ENCODE measurements around the gene RBM46. TPM values are rescaled to one million over a fixed set of nuclear protein-coding genes. Genes with fewer than 3 reads are reported as not detected.

Gene RBM46
- total and polyA plus RNA-seq, 10 of the 15 experiments (the other 5 are each of a cell fraction or from before 2014, with no cell fraction given): not detected

DNA sequence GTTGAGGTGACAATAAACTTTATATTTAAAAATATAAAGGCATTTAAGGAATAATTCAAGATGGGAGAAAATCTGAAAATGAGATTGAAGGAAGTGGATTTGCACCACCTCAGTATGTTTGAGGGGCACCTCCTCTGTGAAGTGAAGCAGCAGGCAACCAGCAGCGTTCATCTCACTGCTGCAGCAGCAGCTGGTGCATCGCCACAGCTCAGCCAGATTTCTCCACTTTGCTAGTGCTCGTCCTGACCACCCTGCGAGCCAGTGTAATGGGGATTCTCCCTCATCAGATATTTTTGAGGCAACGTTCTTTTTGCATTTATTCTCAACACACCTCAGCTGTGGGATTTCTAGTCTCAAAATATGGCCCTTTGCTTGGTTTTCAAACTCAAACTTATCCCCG, 23.4 kb upstream of the RBM46 start:
- H3K4me3 ChIP-seq: no peak overlapping the region
- no peaks in the 10 kb centered on the region for H3K36me3 ChIP-seq (ENCODE audit: control insufficient read depth in 2 of 2, insufficient read depth in 2 of 2, low read length in 1 of 2)
- no peak overlapping the region for H2AFZ ChIP-seq (ENCODE audit: control insufficient read depth, low read depth, low read length)
- in situ Hi-C loops (cut with MboI): no loop called here
- 15% methylated on average over 6 of the region's 6 CpGs for WGBS (ENCODE audit: insufficient coverage, insufficient replicate concordance, low lambda C conversion rate, missing lambda C conversion rate)
- intact Hi-C loops (cut with micrococcal nuclease; ENCODE audit: unreplicated experiment): no loop called here
- ChIA-PET RAD21 (ENCODE audit: unreplicated experiment) (no interaction called here), CTCF (no interaction called here), POLR2A (no interaction called here), SMC1A (ENCODE audit: uncharacterized antibody, unreplicated experiment) (no interaction called here)
- no peaks in the 10 kb centered on the region for H3K4me1 ChIP-seq (ENCODE audit: control insufficient read depth, insufficient read depth, low read length)
- TF ChIP-seq, protein P1, sequence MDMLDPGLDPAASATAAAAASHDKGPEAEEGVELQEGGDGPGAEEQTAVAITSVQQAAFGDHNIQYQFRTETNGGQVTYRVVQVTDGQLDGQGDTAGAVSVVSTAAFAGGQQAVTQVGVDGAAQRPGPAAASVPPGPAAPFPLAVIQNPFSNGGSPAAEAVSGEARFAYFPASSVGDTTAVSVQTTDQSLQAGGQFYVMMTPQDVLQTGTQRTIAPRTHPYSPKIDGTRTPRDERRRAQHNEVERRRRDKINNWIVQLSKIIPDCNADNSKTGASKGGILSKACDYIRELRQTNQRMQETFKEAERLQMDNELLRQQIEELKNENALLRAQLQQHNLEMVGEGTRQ (IDR thresholded peaks at IDR 0.05; ENCODE audit: borderline replicate concordance, low read depth, low read length): no peak
- TF ChIP-seq FOXK2 (IDR thresholded peaks at IDR 0.05) (no peak), MTA2 (IDR thresholded peaks at IDR 0.05; ENCODE audit: low read depth) (no peak), POLR2AphosphoS2 (IDR thresholded peaks at IDR 0.05; ENCODE audit: low read depth, low read length) (no peak), RELA (IDR thresholded peaks at IDR 0.05; ENCODE audit: borderline replicate concordance, partially characterized antibody) (no peak), NR2C1 (IDR thresholded peaks at IDR 0.05) (no peak), GABPA (IDR thresholded peaks at IDR 0.05; ENCODE audit: low read depth) (no peak), TCF3 (IDR thresholded peaks at IDR 0.05; ENCODE audit: borderline replicate concordance, insufficient read depth, low read depth, low read length) (no peak)
- no peak overlapping the region for H3K4me2 ChIP-seq (ENCODE audit: control insufficient read depth, insufficient read depth)
- H3K27me3 ChIP-seq (replicated peaks in 1 of 2; ENCODE audit: control insufficient read depth in 2 of 2, insufficient read depth in 2 of 2, low read length in 1 of 2): no peaks in the 10 kb centered on the region; a peak in 1 of 4 replicates
- no peaks in the 10 kb centered on the region for H3K79me2 ChIP-seq (ENCODE audit: control insufficient read depth, insufficient read depth, low read length)
- no TSS peak for BruUV-seq (replicated peaks)
- ATAC-seq: no peak
- no peaks in the 10 kb centered on the region for H3K9me3 ChIP-seq (replicated peaks; ENCODE audit: control insufficient read depth, insufficient read depth, low read length)
- H3K9ac ChIP-seq (ENCODE audit: control insufficient read depth, insufficient read depth, low read length): no peak overlapping the region
- FAIRE-seq: no peak
- no peak overlapping the region for H3K27ac ChIP-seq (ENCODE audit: control insufficient read depth, insufficient read depth)
- no peak for DNase-seq (ENCODE audit: low read depth, low spot score)
- no peaks in the 10 kb centered on the region for H4K20me1 ChIP-seq (ENCODE audit: control insufficient read depth, insufficient read depth)

DNA sequence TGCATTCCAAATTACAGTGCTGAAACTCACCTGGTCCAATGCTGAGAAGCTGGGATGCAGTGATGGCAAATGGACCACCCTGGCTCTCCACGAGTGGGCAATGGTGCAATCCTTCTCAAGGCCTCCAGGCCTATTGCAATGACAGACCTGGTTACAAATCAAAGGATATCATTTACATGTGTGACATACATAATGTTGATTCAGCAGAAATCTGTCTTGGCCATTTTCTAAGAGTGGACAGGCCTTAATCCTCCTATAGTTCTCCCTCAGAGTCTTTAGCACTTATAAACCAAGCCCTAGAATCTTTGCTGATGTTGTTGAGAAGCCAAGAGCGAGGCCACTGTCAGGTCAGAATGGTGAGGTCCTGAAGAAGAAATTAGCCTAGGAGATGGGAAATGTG, 20.2 kb upstream of the RBM46 start:
- WGBS (ENCODE audit: insufficient coverage, insufficient replicate concordance, low lambda C conversion rate, missing lambda C conversion rate): 0% methylated on average over 2 of the region's 2 CpGs
- H4K20me1 ChIP-seq (ENCODE audit: control insufficient read depth, insufficient read depth): no peaks in the 10 kb centered on the region
- H3K4me2 ChIP-seq (ENCODE audit: control insufficient read depth, insufficient read depth): no peak overlapping the region
- intact Hi-C loops (cut with micrococcal nuclease; ENCODE audit: unreplicated experiment): no loop called here
- ATAC-seq: no peak
- no peaks in the 10 kb centered on the region for H3K9me3 ChIP-seq (replicated peaks; ENCODE audit: control insufficient read depth, insufficient read depth, low read length)
- ChIA-PET RAD21 (ENCODE audit: unreplicated experiment) (no interaction called here), POLR2A (no interaction called here), SMC1A (ENCODE audit: uncharacterized antibody, unreplicated experiment) (no interaction called here), CTCF (no interaction called here)
- no peak for DNase-seq (ENCODE audit: low read depth, low spot score)
- H3K9ac ChIP-seq (ENCODE audit: control insufficient read depth, insufficient read depth, low read length): no peak overlapping the region
- TF ChIP-seq, protein P2, sequence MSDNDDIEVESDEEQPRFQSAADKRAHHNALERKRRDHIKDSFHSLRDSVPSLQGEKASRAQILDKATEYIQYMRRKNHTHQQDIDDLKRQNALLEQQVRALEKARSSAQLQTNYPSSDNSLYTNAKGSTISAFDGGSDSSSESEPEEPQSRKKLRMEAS (IDR thresholded peaks at IDR 0.05; ENCODE audit: low read depth, low read length): no peak
- H2AFZ ChIP-seq (ENCODE audit: control insufficient read depth, low read depth, low read length): no peak overlapping the region
- no peaks in the 10 kb centered on the region; a peak in 1 of 4 replicates for H3K27me3 ChIP-seq (replicated peaks in 1 of 2; ENCODE audit: control insufficient read depth in 2 of 2, insufficient read depth in 2 of 2, low read length in 1 of 2)
- FAIRE-seq: no peak
- no peak overlapping the region for H3K27ac ChIP-seq (ENCODE audit: control insufficient read depth, insufficient read depth)
- no peaks in the 10 kb centered on the region for H3K36me3 ChIP-seq (ENCODE audit: control insufficient read depth in 2 of 2, insufficient read depth in 2 of 2, low read length in 1 of 2)
- no peak overlapping the region for H3K4me3 ChIP-seq
- H3K4me1 ChIP-seq (ENCODE audit: control insufficient read depth, insufficient read depth, low read length): no peaks in the 10 kb centered on the region
- no peaks in the 10 kb centered on the region for H3K79me2 ChIP-seq (ENCODE audit: control insufficient read depth, insufficient read depth, low read length)
- no TSS peak for BruUV-seq (replicated peaks)
- in situ Hi-C loops (cut with MboI): no loop called here
